HepG2 (cell line): Measurements from ENCODE around the gene IKZF5. TPM values are rescaled to one million over a fixed set of nuclear protein-coding genes. Genes with fewer than 3 reads are reported as not detected.

Experiments
- GABPA ChIP-seq, 2 experiments: IDR thresholded peaks; 2 replicates each; pipeline ENCODE4 v1.6.1; 2011 to 2016; ENCODE audit warnings: low read depth in 2 of 2, low read length in 1 of 2, missing biosample characterization in 1 of 2, missing genetic modification characterization in 1 of 2
- GMEB1 ChIP-seq: sonication (generic); formaldehyde crosslinking; IDR thresholded peaks from 2 replicates; pipeline ENCODE4 v1.5.1; 2020; ENCODE audit warnings: missing genetic modification reagents, mild to moderate bottlenecking, borderline replicate concordance
- HNRNPL ChIP-seq: fragments of 200-400 bp; formaldehyde crosslinking; IDR thresholded peaks from 2 replicates; pipeline ENCODE4 v1.6.1; 2017; ENCODE audit warnings: mild to moderate bottlenecking, low read depth, low read length
- KLF11 ChIP-seq: IDR thresholded peaks from 2 replicates; pipeline ENCODE4 v1.6.1; 2016; ENCODE audit warnings: missing compliant biosample characterization
- KLF16 ChIP-seq, 2 experiments: sonication (generic) in 1 of 2; formaldehyde crosslinking in 1 of 2; IDR thresholded peaks; 2 replicates each; pipeline versions ENCODE4 v1.6.1 to v1.8.0; 2016 to 2023; ENCODE audit warnings: missing genetic modification reagents in 2 of 2, missing compliant biosample characterization in 1 of 2
- MEIS2 ChIP-seq: sonication (generic); formaldehyde crosslinking; IDR thresholded peaks from 2 replicates; pipeline ENCODE4 v1.9.0; 2021; ENCODE audit warnings: mild to moderate bottlenecking, missing genetic modification reagents
- MYC ChIP-seq: sonication (generic); formaldehyde crosslinking; IDR thresholded peaks from 2 replicates; pipeline ENCODE4 v1.9.0; 2021; ENCODE audit warnings: missing genetic modification reagents, borderline replicate concordance
- PITX1 ChIP-seq: sonication (generic); formaldehyde crosslinking; IDR thresholded peaks from 2 replicates; pipeline ENCODE4 v1.5.1; 2020; ENCODE audit warnings: mild to moderate bottlenecking, missing genetic modification reagents
- RFX3 ChIP-seq: IDR thresholded peaks from 2 replicates; pipeline ENCODE4 v1.6.1; 2016; ENCODE audit warnings: missing biosample characterization, missing genetic modification reagents
- SAFB2 ChIP-seq: sonication (generic); formaldehyde crosslinking; IDR thresholded peaks from 2 replicates; pipeline ENCODE4 v1.5.1; 2020; ENCODE audit warnings: missing genetic modification reagents, low read depth, mild to moderate bottlenecking, borderline replicate concordance
- SIN3B ChIP-seq: fragments of 150-350 bp; IDR thresholded peaks from 2 replicates; pipeline ENCODE4 v1.6.1; 2014; ENCODE audit warnings: low read length
- ZBTB21 ChIP-seq: sonication (generic); formaldehyde crosslinking; IDR thresholded peaks from 2 replicates; pipeline ENCODE4 v1.4.0; 2020; ENCODE audit warnings: missing genetic modification reagents
- ZBTB42 ChIP-seq: sonication (generic); formaldehyde crosslinking; IDR thresholded peaks from 2 replicates; pipeline ENCODE4 v1.5.0; 2020; ENCODE audit warnings: mild to moderate bottlenecking, missing genetic modification reagents
- ZKSCAN5 ChIP-seq: sonication (generic); formaldehyde crosslinking; IDR thresholded peaks from 2 replicates; pipeline ENCODE4 v1.5.1; 2020; ENCODE audit warnings: mild to moderate bottlenecking, missing genetic modification reagents
- ZMYM4 ChIP-seq: sonication (generic); formaldehyde crosslinking; IDR thresholded peaks from 2 replicates; pipeline ENCODE4 v1.8.1; 2023; ENCODE audit warnings: mild to moderate bottlenecking, missing genetic modification reagents
- ZNF326 ChIP-seq: sonication (generic); formaldehyde crosslinking; IDR thresholded peaks from 2 replicates; pipeline ENCODE4 v1.4.0; 2020; ENCODE audit warnings: missing genetic modification reagents, borderline replicate concordance
- ZNF792 ChIP-seq: IDR thresholded peaks from 2 replicates; pipeline ENCODE4 v1.6.1; 2016
- polyA plus RNA-seq, 8 experiments: library from polyadenylated mRNA; depleted of rRNA in 3 of 8; stranded (reverse) in 7 of 8; unstranded in 1 of 8; fragments of >200 nt; fragmentation: Illumina TruSeq in 4 of 8; extraction: Trizol in 4 of 8; gene quantifications; 2 replicates each; pipeline versions ENCODE4 v1.2.1 to v1.2.3, GENCODE V29; 2011 to 2016; ENCODE audit warnings: low read depth in 4 of 8, missing spikeins in 1 of 8, mixed read lengths in 1 of 8; ENCODE audit not compliant: insufficient read depth in 1 of 8
- total RNA-seq, 5 experiments: library from RNA; depleted of rRNA; stranded (reverse); fragments of >200 nt; fragmentation: Illumina TruSeq; extraction: Trizol; gene quantifications; 2 replicates each; pipeline ENCODE4 v1.2.3, GENCODE V29; 2016; ENCODE audit warnings: low read depth in 1 of 5
- TF ChIP-seq, protein P1 (sequence below): sonication (generic); formaldehyde crosslinking; IDR thresholded peaks from 2 replicates; pipeline ENCODE4 v1.4.0; 2020; ENCODE audit warnings: missing genetic modification reagents, borderline replicate concordance
- TF ChIP-seq, protein P2 (sequence below): sonication (generic); formaldehyde crosslinking; IDR thresholded peaks from 2 replicates; pipeline ENCODE4 v1.4.0; 2020; ENCODE audit warnings: mild to moderate bottlenecking, missing genetic modification reagents
- TF ChIP-seq, protein P3 (sequence below), 2 experiments: fragments of 450-650 bp in 1 of 2; sonication (generic) in 1 of 2; formaldehyde crosslinking; IDR thresholded peaks; 2 replicates each; pipeline versions ENCODE4 v1.5.0 to v1.8.0; 2020 to 2022; ENCODE audit warnings: mild to moderate bottlenecking in 1 of 2, missing genetic modification reagents in 1 of 2

Gene IKZF5
- total and polyA plus RNA-seq, 2 of the 13 experiments (the other 11 are each of a cell fraction or from before 2014, with no cell fraction given), result 3.7 to 12.0 TPM

DNA sequence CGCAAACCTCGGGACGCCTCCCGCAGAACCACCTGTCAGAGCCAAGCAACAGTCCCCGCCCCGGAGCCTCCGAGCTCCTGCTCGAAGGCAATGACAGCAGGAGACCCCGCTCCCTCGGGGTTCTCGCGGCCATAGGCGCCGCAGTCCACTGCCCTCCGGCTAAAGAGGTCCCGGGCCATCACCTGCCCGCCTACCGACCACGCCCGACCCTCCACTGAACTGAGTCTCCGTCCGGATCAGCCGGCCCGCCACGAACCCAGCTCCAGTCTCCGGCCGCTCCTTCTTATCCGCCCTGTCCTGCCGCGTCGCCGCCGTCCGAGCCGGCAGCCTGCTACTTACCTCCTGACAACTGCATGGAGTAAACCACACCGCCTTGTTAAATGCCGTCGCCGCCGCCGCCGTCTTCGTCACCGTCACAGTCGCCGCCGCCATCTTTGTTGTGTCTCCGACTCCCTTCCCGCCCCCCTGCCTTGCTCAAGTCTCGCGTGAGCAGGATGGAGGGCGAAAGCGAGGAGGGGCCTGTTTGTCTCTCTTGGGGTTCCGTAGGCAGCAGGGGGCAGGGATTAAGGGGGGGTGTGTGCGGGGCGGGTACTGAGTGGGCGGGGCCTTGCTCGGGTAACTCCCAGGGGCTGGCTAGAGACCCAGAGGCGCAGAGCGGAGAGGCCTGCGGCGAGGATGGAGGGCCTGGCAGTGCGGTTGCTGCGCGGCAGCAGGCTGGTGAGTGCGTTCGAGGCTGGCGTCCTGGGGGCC is at the start of gene IKZF5, which contains the start of gene ACADSB (continued):
- TF ChIP-seq, protein P1, sequence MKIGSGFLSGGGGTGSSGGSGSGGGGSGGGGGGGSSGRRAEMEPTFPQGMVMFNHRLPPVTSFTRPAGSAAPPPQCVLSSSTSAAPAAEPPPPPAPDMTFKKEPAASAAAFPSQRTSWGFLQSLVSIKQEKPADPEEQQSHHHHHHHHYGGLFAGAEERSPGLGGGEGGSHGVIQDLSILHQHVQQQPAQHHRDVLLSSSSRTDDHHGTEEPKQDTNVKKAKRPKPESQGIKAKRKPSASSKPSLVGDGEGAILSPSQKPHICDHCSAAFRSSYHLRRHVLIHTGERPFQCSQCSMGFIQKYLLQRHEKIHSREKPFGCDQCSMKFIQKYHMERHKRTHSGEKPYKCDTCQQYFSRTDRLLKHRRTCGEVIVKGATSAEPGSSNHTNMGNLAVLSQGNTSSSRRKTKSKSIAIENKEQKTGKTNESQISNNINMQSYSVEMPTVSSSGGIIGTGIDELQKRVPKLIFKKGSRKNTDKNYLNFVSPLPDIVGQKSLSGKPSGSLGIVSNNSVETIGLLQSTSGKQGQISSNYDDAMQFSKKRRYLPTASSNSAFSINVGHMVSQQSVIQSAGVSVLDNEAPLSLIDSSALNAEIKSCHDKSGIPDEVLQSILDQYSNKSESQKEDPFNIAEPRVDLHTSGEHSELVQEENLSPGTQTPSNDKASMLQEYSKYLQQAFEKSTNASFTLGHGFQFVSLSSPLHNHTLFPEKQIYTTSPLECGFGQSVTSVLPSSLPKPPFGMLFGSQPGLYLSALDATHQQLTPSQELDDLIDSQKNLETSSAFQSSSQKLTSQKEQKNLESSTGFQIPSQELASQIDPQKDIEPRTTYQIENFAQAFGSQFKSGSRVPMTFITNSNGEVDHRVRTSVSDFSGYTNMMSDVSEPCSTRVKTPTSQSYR (CRISPR knock-in tag), result peak; percentile 89
- 0 out of 2 replicates have a peak, but pooled peaks have one; percentile 29 for TF ChIP-seq MEIS2
- TF ChIP-seq ZBTB21 (CRISPR knock-in tag), result no peak
- TF ChIP-seq ZNF792 (CRISPR knock-in tag), result peak; percentile 64
- TF ChIP-seq MYC, result peak; percentile 69; the same call in 1 of the 2 replicates
- TF ChIP-seq KLF11 (CRISPR knock-in tag), result 0 out of 2 replicates have a peak, but pooled peaks have one; percentile 74
- TF ChIP-seq ZKSCAN5 (CRISPR knock-in tag), result no peak
- TF ChIP-seq PITX1, result peak; percentile 94
- TF ChIP-seq RFX3 (CRISPR knock-in tag), result no peak
- no peak for TF ChIP-seq GABPA (IDR thresholded peaks at IDR 0.05; ENCODE audit: low read depth, low read length)
- peak; percentile 65 for TF ChIP-seq GABPA (CRISPR knock-in tag; IDR thresholded peaks at IDR 0.05; ENCODE audit: low read depth)
- peak; percentile 13; the same call in 1 of the 2 replicates for TF ChIP-seq HNRNPL
- no peak for TF ChIP-seq ZNF326 (CRISPR knock-in tag)
- TF ChIP-seq, protein P2, sequence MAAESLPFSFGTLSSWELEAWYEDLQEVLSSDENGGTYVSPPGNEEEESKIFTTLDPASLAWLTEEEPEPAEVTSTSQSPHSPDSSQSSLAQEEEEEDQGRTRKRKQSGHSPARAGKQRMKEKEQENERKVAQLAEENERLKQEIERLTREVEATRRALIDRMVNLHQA, result no peak
- TF ChIP-seq, protein P3, sequence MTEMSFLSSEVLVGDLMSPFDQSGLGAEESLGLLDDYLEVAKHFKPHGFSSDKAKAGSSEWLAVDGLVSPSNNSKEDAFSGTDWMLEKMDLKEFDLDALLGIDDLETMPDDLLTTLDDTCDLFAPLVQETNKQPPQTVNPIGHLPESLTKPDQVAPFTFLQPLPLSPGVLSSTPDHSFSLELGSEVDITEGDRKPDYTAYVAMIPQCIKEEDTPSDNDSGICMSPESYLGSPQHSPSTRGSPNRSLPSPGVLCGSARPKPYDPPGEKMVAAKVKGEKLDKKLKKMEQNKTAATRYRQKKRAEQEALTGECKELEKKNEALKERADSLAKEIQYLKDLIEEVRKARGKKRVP (CRISPR knock-in tag; IDR thresholded peaks at IDR 0.05), result peak in 1 of 2 experiments; percentile 74; a peak in 2 of 4 replicates
- TF ChIP-seq KLF16 (CRISPR knock-in tag; IDR thresholded peaks at IDR 0.05), result peak in 1 of 2 experiments; percentile 93; a peak in 2 of 4 replicates
- TF ChIP-seq ZBTB42 (CRISPR knock-in tag), result 0 out of 2 replicates have a peak, but pooled peaks have one; percentile 66
- peak; percentile 33; the same call in 1 of the 2 replicates for TF ChIP-seq GMEB1 (CRISPR knock-in tag)
- TF ChIP-seq SAFB2 (CRISPR knock-in tag), result peak; percentile 77; the same call in 1 of the 2 replicates
- TF ChIP-seq ZMYM4 (CRISPR knock-in tag), result peak; percentile 92
- TF ChIP-seq SIN3B, result peak; percentile 67; the same call in 1 of the 2 replicates
